ENCODE results near the gene PTPRN2.

The PTPRN2 gene

GRCh38 chr7:158396301-158396905 is 191.2 kb downstream of the PTPRN2 start:
- H3K4me3 ChIP-seq (ENCODE audit: low read depth, low read length): no peak overlapping the region
- no peak for DNase-seq (ENCODE audit: low read depth)
- TF ChIP-seq CTCF (IDR thresholded peaks at IDR 0.05; ENCODE audit: low read depth, low read length) (no peak), MAX (IDR thresholded peaks at IDR 0.05; ENCODE audit: low read depth, low read length) (peak; percentile 47; the same call in 1 of the 2 replicates)

- no peak for DNase-seq (ENCODE audit: low read depth)
- no peak overlapping the region for H3K4me3 ChIP-seq (ENCODE audit: low read depth, low read length)
- no peak for TF ChIP-seq CTCF (IDR thresholded peaks at IDR 0.05; ENCODE audit: low read depth, low read length)
- no peak for TF ChIP-seq MAX (IDR thresholded peaks at IDR 0.05; ENCODE audit: low read depth, low read length)
- TF ChIP-seq MYC (IDR thresholded peaks at IDR 0.05; ENCODE audit: low read depth, low read length): no peak
- TF ChIP-seq POLR2A (IDR thresholded peaks at IDR 0.05; ENCODE audit: extremely low read depth, insufficient read length): no peak
These were observed 191.8 kb downstream of the PTPRN2 start for GRCh38 chr7:158395780-158396278.

- no peak overlapping the region for H3K4me3 ChIP-seq (ENCODE audit: low read depth, low read length)
- no peak for DNase-seq (ENCODE audit: low read depth)
- TF ChIP-seq MAX (IDR thresholded peaks at IDR 0.05; ENCODE audit: low read depth, low read length) (no peak), CTCF (IDR thresholded peaks at IDR 0.05; ENCODE audit: low read depth, low read length) (no peak), POLR2A (IDR thresholded peaks at IDR 0.05; ENCODE audit: extremely low read depth, insufficient read length) (no peak), MYC (IDR thresholded peaks at IDR 0.05; ENCODE audit: low read depth, low read length) (no peak)
These were observed 192.3 kb downstream of the PTPRN2 start for GRCh38 chr7:158395349-158395748.

- TF ChIP-seq CTCF (IDR thresholded peaks at IDR 0.05; ENCODE audit: low read depth, low read length): peak; percentile 85
- no peak for TF ChIP-seq MYC (IDR thresholded peaks at IDR 0.05; ENCODE audit: low read depth, low read length)
- no peak for TF ChIP-seq MAX (IDR thresholded peaks at IDR 0.05; ENCODE audit: low read depth, low read length)
- H3K4me3 ChIP-seq (ENCODE audit: low read depth, low read length): no peak overlapping the region
- DNase-seq (ENCODE audit: low read depth): peak; percentile 36
These were observed 192.7 kb downstream of the PTPRN2 start for GRCh38 chr7:158394936-158395335.

GRCh38 chr7:158393926-158394625 is 193.5 kb downstream of the PTPRN2 start:
- H3K4me3 ChIP-seq (ENCODE audit: low read depth, low read length): no peak overlapping the region
- TF ChIP-seq POLR2A (IDR thresholded peaks at IDR 0.05; ENCODE audit: extremely low read depth, insufficient read length): no peak
- no peak for TF ChIP-seq MYC (IDR thresholded peaks at IDR 0.05; ENCODE audit: low read depth, low read length)
- TF ChIP-seq MAX (IDR thresholded peaks at IDR 0.05; ENCODE audit: low read depth, low read length): no peak
- no peak for TF ChIP-seq CTCF (IDR thresholded peaks at IDR 0.05; ENCODE audit: low read depth, low read length)
- DNase-seq (ENCODE audit: low read depth): no peak
